ENCODE measurements around the gene TRIAP1. TPM values are rescaled to one million over a fixed set of nuclear protein-coding genes. Genes with fewer than 3 reads are reported as not detected.
A peak's percentile ranks its signal among the peaks of the same experiment; 100 is the strongest.

The TRIAP1 gene
- total RNA-seq, 3 donors from 2014 or later = 10.2 to 21.3 (median 13.0) TPM

DNA sequence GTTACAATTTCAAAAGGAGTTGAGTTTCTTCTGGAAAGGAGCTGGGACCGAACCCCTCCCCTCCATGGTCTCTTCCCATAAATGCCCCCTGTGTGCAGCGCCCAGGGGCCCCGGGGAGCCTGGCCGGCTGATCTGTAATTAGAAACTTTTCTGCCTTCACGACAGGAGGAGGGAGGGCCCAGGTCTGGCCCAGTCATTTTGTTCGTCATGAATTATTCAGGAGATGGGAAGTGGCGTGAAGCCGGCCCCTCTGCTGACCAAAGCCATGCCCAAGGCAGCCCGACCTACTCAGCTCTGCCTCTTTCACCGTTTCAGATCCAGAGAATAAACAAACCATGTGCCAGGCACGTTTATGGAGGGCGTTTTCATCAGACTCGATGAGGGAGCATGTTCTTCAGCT is 44.0 kb downstream of the TRIAP1 start:
- H3K36me3 ChIP-seq = no peaks in the 10 kb centered on the region
- TF ChIP-seq, protein P1, sequence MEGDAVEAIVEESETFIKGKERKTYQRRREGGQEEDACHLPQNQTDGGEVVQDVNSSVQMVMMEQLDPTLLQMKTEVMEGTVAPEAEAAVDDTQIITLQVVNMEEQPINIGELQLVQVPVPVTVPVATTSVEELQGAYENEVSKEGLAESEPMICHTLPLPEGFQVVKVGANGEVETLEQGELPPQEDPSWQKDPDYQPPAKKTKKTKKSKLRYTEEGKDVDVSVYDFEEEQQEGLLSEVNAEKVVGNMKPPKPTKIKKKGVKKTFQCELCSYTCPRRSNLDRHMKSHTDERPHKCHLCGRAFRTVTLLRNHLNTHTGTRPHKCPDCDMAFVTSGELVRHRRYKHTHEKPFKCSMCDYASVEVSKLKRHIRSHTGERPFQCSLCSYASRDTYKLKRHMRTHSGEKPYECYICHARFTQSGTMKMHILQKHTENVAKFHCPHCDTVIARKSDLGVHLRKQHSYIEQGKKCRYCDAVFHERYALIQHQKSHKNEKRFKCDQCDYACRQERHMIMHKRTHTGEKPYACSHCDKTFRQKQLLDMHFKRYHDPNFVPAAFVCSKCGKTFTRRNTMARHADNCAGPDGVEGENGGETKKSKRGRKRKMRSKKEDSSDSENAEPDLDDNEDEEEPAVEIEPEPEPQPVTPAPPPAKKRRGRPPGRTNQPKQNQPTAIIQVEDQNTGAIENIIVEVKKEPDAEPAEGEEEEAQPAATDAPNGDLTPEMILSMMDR (IDR thresholded peaks at IDR 0.05) = no peak
- TF ChIP-seq POLR2AphosphoS5 (IDR thresholded peaks at IDR 0.05) (no peak), POLR2A (IDR thresholded peaks at IDR 0.05) (no peak)
- no peaks in the 10 kb centered on the region for H3K4me1 ChIP-seq
- no peak overlapping the region for H3K27ac ChIP-seq
- no peaks in the 10 kb centered on the region for H3K9me3 ChIP-seq
- H3K4me3 ChIP-seq = no peak overlapping the region
- intact Hi-C loops (cut with DNase I; ENCODE audit: low total_unique reads) = loop anchor here (5.0 kb wide), 1 partner anchor 860 kb away; no protein-coding TSS in a partner anchor
- H3K27me3 ChIP-seq = peaks cover 0 to 4% of the 10 kb centered on the region in 2 donors
- no peak for DNase-seq (ENCODE audit: low spot score in 2 of 2)

DNA sequence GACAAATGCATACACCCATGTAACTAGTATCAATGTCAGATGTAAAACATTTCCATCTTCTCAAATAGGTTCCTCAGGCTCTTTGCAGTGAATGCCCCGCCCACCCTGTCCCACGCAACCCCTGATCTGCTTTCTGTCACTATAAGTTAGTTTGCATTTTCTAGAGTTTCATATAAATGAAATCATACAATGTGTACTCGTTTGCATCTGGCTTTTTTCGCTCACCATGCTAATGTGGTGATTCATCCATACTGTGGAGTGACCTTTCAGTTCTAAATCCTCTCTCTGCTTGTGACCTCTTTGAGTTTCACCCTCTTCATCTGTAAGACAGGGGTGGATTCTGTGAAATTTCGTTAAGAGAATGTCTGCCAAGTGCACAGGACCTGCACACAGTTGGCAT is 46.7 kb downstream of the TRIAP1 start:
- intact Hi-C loops (cut with DNase I; ENCODE audit: low total_unique reads) = no loop called here
- H3K27ac ChIP-seq = no peak overlapping the region
- H3K4me3 ChIP-seq = no peak overlapping the region
- no peaks in the 10 kb centered on the region for H3K4me1 ChIP-seq
- H3K9me3 ChIP-seq = no peaks in the 10 kb centered on the region
- H3K36me3 ChIP-seq = no peaks in the 10 kb centered on the region
- TF ChIP-seq, protein P1 (IDR thresholded peaks at IDR 0.05) = no peak
- no peak for TF ChIP-seq POLR2AphosphoS5 (IDR thresholded peaks at IDR 0.05)
- TF ChIP-seq POLR2A (IDR thresholded peaks at IDR 0.05) = no peak
- H3K27me3 ChIP-seq = peaks cover 0 to 4% of the 10 kb centered on the region in 2 donors
- DNase-seq (ENCODE audit: low spot score in 2 of 2) = no peak

DNA sequence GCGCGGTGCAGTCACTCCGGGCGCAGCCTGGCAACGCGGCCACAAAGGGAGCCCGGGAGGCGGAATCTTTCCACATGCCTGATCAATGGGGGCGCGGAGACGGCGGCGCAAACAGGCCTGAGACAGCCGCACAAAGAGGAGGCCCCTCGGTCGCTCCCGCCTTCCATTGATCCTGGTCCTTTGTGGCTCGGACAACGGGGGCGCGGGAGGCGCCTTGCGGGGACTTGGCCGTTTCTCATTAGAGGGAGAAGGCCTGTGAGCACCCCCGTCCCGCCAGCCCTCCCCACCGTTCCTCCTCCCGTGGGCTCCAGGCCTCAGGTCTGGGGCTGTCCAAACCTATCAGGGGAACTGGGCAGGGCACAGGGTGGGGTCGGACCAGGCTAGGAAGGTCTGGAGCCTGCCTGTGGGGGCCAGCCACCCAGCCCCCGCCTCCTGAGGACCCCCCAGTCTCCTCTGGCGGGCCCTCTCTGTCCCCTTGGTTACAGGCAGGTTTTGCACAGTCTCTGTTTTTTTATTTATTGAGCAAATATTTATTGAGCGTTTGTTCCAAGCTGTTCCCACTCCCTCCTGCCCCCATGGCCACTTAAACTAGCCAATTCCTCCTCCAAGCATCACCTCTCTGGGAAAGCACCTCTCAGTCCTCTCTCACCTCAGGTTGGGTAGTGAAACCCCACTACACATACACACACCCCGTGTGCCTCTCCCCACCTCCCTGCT is 48.2 kb downstream of the TRIAP1 start:
- H3K27me3 ChIP-seq = peaks cover 0 to 4% of the 10 kb centered on the region in 2 donors
- no peaks in the 10 kb centered on the region for H3K36me3 ChIP-seq
- peak overlapping the region in 1 of 2 donors; percentile 9 for H3K27ac ChIP-seq
- no peak overlapping the region for H3K4me3 ChIP-seq
- TF ChIP-seq, protein P1 (IDR thresholded peaks at IDR 0.05) = no peak
- TF ChIP-seq POLR2AphosphoS5 (IDR thresholded peaks at IDR 0.05) = no peak
- intact Hi-C loops (cut with DNase I; ENCODE audit: low total_unique reads) = no loop called here
- no peaks in the 10 kb centered on the region for H3K9me3 ChIP-seq
- no peak for DNase-seq (ENCODE audit: low spot score in 2 of 2)
- H3K4me1 ChIP-seq = no peaks in the 10 kb centered on the region

DNA sequence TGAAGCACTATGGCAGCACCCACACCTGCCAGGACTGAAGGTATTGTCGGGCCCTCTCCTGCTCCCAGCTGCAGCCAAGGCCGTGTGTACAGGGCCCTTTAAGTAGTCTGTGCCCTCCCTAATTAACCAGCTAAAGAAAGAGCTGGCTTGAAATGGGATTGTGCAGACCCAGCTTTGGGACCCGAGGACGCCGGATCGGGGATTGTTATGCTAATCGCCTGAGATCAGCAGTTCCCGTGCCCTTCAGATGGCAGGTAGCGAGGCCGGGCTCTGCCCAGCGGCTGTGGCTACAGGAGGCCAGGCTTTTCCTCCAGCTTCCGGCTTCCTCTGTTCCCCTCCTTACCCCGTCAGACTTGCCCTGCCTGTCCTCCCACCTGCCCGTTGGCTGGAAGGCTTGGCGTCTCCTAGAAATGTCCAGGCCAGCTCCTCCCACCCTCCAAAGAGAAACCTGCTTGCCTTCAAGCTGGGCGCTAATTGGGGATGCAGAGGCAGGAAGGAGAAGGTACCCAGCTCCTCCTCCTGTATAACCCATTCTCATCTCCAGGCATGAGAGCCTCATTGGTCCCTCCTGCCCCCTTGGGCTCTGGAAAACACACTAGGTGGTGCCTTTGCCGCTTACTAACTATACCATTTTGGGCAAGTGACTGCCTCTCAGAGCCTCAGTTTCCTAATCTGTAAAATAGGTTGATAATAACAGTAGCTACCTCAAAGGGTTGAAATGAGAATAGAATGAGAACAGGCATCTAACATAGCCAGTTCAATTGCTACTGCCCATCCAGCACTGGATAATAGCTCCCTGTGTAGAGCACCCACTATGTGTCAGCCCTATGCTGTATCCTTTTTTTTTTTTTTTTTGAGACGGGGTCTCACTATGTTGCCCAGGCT is 51.5 kb downstream of the TRIAP1 start:
- H3K27ac ChIP-seq = peak overlapping the region; percentile 78 to 88
- TF ChIP-seq, protein P1 (IDR thresholded peaks at IDR 0.05) = no peak
- peak; percentile 14 for TF ChIP-seq POLR2A (IDR thresholded peaks at IDR 0.05)
- peak in 1 of 3 donors; percentile 39 for TF ChIP-seq POLR2AphosphoS5 (IDR thresholded peaks at IDR 0.05)
- H3K36me3 ChIP-seq = no peaks in the 10 kb centered on the region
- no peaks in the 10 kb centered on the region for H3K4me1 ChIP-seq
- peak overlapping the region in 2 of 3 donors; percentile 27 to 39 for H3K4me3 ChIP-seq
- H3K27me3 ChIP-seq = peaks cover 0 to 4% of the 10 kb centered on the region in 2 donors
- peak; percentile 85 to 89 for DNase-seq (ENCODE audit: low spot score in 2 of 2)
- intact Hi-C loops (cut with DNase I; ENCODE audit: low total_unique reads) = no loop called here
- no peaks in the 10 kb centered on the region for H3K9me3 ChIP-seq

Other genes starting within 250 kb of the TRIAP1 start
- gene RPLP0, start 245.3 kb downstream of the TRIAP1 start, total RNA-seq = 1,000 to 10,000 TPM; 3,137 to 4,833 (median 3,312) TPM
- gene PXN, start 180.7 kb downstream of the TRIAP1 start, total RNA-seq = 10 to 100 TPM; 44.8 to 74.1 (median 53.9) TPM
- gene RNU4-2, start 154.5 kb downstream of the TRIAP1 start, total RNA-seq = under 1 TPM; under 0.01 TPM
- gene RNU4-1, start 153.1 kb downstream of the TRIAP1 start, total RNA-seq = under 1 TPM in 2 of 3 donors, not detected in 1; under 0.01 TPM
- gene SIRT4, start 144.1 kb downstream of the TRIAP1 start, total RNA-seq = 1 to 10 TPM in 2 of 3 donors, under 1 TPM in 1; 0.98 to 3.1 (median 1.6) TPM
- not detected for gene PLA2G1B, start 118.6 kb downstream of the TRIAP1 start, total RNA-seq
- 1 to 10 TPM in 1 of 3 donors, under 1 TPM in 1, not detected in 1; 0.59 to 2.0 TPM for gene MSI1, start 77.2 kb downstream of the TRIAP1 start, total RNA-seq
- gene COX6A1, start 8.3 kb downstream of the TRIAP1 start, total RNA-seq = 100 to 1,000 TPM; 464 to 649 (median 599) TPM
- gene GATC, start 60 bp upstream of the TRIAP1 start, total RNA-seq = 10 to 100 TPM; 26.5 to 35.8 (median 32.5) TPM
- gene SRSF9, start 23.4 kb upstream of the TRIAP1 start, total RNA-seq = 10 to 100 TPM; 65.9 to 97.3 (median 82.5) TPM
- 100 to 1,000 TPM; 155 to 170 (median 167) TPM for gene DYNLL1, start 49.7 kb upstream of the TRIAP1 start, total RNA-seq
- gene COQ5, start 82.8 kb upstream of the TRIAP1 start, total RNA-seq = 10 to 100 TPM; 26.2 to 33.0 (median 26.5) TPM
- 100 to 1,000 TPM; 112 to 164 (median 149) TPM for gene RNF10, start 88.0 kb upstream of the TRIAP1 start, total RNA-seq
- 10 to 100 TPM; 35.4 to 43.8 (median 42.4) TPM for gene POP5, start 135.0 kb upstream of the TRIAP1 start, total RNA-seq
- gene CABP1, start 194.2 kb upstream of the TRIAP1 start, total RNA-seq = 1 to 10 TPM in 1 of 3 donors, under 1 TPM in 1, not detected in 1; 0.80 to 2.3 TPM
- 10 to 100 TPM; 67.6 to 75.4 (median 67.8) TPM for gene MLEC, start 240.8 kb upstream of the TRIAP1 start, total RNA-seq